Tongue (tissue), 2 donors: ENCODE measurements around the gene RDH16. TPM values are rescaled to one million over a fixed set of nuclear protein-coding genes. Genes with fewer than 3 reads are reported as not detected.
"Not testable (repeated sequence)": the region's sequence is repeated elsewhere in the genome, so short reads cannot be mapped to it uniquely, and the experiment has no call there.

Source experiments
- DNase-seq: peaks from one replicate; pipeline ENCODE4 v3.0.0-alpha.2; 2015
- total RNA-seq: library from RNA; depleted of rRNA; stranded (reverse); fragments of >200 nt; gene quantifications from one replicate; pipeline ENCODE4 v1.2.3, GENCODE V29; 2014

RDH16 gene
- total RNA-seq, 1 donor from 2014 or later: 1.3 TPM

DNA sequence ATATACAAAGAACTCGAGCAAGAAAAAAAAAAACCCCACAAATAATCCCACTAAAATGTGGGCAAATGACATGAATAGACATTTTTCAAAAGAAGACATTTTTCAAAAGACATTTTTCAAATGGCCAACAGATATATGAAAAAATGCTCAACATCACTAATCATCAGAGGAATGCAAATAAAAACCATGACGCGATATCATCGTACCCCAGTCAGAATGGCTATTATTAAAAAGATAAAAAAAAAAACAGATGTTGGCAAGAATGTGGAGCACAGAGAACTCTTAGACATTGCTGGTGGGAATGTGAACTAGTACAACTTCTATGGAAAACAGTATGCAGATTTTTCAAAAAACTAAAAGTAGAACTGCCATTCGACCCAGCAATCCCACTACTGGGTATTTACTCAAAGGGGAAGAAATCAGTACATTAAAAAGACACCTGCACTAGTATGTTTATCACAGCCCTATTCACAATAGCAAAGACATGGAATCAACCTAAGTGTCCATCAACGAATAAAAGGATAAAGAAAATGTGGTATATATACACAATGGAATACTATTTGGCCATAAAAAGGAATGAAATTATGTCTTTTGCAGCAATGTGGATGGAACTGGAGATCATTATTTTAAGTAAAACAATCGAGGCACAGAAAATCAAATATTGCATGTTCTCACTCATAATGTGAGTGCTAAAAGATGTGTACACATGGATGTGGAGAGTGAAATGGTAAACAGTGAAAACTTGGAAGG lies 32.6 kb upstream of the RDH16 start:
- DNase-seq: no peak

DNA sequence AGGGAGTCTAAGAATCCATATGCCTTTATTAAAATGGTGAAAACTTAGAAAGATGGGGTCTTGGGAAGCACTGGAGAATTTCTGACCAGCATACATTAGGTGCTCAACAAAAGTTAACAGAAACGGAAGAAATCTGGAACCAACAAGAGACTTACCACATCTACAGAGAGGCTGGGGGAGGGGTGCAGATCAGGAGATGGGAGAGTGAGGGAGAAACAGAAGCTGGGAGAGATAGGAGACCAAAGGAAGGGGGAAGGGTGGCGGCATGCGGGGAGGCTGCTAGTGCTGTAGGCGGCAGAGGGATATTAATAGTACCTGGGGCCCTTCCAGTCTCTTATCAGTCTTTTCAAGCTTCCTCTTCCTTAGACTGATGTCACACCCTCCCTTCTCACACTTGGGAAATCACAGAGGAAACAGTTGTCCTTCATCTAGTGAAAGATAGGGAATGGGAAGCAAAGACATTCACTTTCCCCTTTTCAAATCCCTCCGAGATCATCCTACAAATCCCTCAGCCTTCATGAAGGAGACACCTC lies 30.9 kb upstream of the RDH16 start:
- DNase-seq: no peak

- DNase-seq: peak; percentile 90
Measured at GRCh38 chr12:56987551-56988053, 30.2 kb upstream of the RDH16 start.

DNA sequence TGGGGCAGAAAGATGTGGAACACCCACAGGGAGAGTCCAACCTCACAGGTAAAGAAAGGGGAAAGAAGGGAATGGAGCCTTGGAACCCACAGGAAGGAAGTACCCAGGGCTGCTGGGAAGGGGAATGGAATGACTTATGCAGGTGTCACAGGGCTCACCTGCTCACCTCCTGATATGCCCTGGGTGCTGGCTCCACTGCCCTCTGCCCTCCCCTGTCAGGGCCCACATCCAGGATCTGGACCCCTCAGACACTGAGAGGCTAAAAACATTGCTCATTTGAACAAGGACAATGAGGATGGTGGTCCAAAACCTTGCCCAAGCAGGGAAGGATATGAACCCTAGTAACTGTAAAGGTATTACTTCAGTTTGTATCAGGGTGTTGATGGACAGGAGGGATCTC lies 29.6 kb upstream of the RDH16 start:
- no peak for DNase-seq

GRCh38 chr12:56985714-56986113 lies 28.3 kb upstream of the RDH16 start:
- not testable (repeated sequence) for DNase-seq

- no peak for DNase-seq
Measured at GRCh38 chr12:56983386-56983785, 26.0 kb upstream of the RDH16 start.

GRCh38 chr12:56982578-56983236 lies 25.3 kb upstream of the RDH16 start:
- not testable (repeated sequence) for DNase-seq

- DNase-seq: no peak
Measured at GRCh38 chr12:56980941-56981530, 23.6 kb upstream of the RDH16 start.

DNA sequence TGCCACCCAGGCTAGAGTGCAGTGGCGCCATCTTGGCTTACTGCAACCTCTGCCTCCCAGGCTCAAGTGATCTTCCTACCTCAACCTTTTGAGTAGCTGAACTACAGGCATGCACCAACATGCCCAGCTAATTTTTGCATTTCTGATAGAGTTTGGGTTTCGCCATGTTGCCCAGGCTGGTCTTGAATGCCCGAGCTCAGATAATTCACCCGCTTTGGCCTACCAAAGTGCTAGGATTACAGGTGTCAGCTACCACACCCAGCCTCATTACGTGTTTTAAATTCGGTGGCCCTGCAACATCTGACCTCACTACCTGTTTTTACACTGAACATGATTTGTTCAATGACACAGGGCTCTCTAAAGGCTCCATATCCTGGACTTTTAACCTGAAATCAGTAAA lies 22.9 kb upstream of the RDH16 start:
- no peak for DNase-seq

- DNase-seq: no peak
Measured at GRCh38 chr12:56979628-56980027, 22.2 kb upstream of the RDH16 start.

DNA sequence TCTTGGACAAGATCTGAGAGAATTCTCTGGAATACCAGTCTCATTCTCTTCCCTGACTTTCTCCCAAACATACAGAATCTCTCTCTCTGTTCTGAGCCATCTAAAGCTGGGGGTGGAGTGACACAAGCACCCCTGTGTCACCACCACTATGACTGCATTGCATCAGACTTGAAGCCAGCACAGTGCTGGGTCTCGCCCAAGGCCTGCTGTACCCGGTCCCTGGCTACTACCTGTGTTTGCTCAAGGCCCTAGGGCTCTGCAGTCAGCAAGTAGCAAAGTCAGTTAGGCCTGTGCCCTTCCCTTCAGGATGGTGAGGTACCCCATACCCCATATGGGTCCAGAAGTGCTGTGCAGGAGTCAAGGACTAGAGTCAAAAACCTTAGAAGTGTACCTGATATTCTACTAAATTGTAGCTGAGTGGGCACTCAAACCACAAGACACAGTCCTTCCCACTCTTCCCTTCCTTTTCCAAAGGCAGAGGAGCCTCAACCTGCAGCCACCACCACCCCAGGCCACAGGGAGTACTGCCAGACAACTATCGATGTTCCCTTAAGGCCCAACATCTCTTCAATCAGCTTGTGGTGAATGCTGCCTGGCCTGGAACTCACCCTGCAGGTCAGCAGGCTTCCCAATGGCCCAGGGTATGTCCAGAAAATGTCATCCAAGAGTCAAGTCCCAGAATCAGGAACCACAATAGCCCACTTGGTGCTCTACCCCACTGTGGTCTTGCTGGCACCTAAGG lies 21.2 kb upstream of the RDH16 start:
- no peak for DNase-seq

GRCh38 chr12:56977361-56977760 lies 20.0 kb upstream of the RDH16 start:
- not testable (repeated sequence) for DNase-seq

- not testable (repeated sequence) for DNase-seq
Measured at GRCh38 chr12:56974224-56974623, 16.8 kb upstream of the RDH16 start.

GRCh38 chr12:56968910-56969309 lies 11.5 kb upstream of the RDH16 start:
- DNase-seq: not testable (repeated sequence)

- DNase-seq: not testable (repeated sequence)
Measured at GRCh38 chr12:56965997-56966642, 8.7 kb upstream of the RDH16 start.

DNA sequence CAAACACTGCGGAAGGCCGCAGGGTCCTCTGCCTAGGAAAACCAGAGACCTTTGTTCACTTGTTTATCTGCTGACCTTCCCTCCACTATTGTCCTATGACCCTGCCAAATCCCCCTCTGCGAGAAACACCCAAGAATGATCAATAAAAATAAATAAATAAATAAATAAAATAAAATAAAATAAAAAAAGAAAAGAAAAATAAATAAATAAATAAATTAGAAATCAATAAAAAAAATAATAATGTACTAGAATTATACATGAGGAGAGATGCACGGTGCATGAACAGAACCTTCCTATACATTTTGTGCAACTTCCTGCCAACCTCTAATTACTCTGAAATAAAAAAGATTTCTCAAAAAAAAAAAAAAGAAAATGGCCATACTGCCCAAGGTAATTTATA lies 7.7 kb upstream of the RDH16 start:
- DNase-seq: not testable (repeated sequence)

DNA sequence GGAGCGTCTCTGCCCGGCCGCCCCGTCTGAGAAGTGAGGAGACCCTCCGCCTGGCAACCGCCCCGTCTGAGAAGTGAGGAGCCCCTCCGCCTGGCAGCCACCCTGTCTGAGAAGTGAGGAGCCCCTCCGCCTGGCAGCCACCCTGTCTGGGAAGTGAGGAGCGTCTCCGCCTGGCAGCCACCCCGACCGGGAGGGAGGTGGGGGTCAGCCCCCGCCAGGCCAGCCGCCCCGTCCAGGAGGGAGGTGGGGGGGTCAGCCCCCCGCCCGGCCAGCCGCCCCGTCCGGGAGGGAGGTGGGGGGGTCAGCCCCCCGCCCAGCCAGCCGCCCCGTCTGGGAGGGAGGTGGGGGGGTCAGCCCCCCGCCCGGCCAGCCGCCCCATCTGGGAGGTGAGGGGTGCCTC lies 6.1 kb upstream of the RDH16 start:
- not testable (repeated sequence) for DNase-seq

GRCh38 chr12:56962247-56962646 lies 4.8 kb upstream of the RDH16 start:
- DNase-seq: not testable (repeated sequence)

DNA sequence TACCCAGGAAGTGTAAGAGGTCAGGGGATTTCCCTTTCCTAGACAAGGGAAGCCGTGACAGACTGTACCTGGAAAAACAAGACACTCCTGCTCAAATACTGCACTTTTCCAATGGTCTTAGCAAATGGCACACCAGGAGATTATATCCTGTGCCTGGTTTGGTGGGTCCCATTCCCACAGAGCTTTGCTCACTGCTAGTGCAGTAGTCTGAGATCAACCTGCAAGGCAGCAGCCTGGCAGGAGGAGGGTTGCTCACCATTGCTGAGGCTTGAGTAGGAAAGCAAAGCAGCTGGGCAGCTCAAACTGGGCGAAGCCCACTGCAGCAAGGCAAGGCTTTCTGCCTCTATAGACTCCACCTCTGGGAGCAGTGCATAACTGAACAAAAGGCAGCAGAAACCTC lies 1.0 kb upstream of the RDH16 start:
- no peak for DNase-seq

DNA sequence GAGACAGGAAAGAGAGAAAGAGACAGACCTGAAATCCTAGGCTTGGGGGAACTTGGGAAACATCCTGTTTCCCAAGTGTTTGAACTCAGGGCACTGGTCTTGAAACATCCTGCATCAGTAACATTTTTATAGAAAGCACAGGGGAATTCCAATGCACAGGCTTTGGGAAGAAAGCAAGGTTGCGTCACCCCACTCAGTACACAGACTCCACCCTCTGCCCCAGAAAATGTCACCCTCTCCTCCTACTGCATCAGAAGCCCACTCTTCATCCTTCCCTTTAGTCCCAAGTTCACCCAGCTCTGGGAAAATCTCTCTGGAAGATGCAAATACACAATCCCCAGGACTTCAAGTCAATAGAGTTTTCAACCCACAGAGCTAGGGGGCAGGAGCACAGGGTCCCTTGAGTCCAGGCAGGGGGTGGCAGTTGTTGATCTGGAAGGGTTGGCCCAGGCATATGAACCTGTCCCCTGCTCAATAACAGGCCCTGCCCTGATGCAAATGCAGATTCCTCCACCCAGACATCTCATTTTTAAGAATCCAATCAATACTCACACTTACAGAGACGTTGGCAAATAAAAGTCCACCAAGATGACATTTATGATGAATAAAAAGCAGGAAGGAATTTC lies 1.7 kb downstream of the RDH16 start:
- no peak for DNase-seq

- no peak for DNase-seq
Measured at GRCh38 chr12:56954958-56955355, 2.5 kb downstream of the RDH16 start.
